OCI-LY1 (cell line): ENCODE data around the gene ACER3.

Source experiments
- EZH2 ChIP-seq: fragments of 200-600 bp; sonication (generic), shearing (Covaris generic); IDR thresholded peaks from 2 replicates; pipeline ENCODE4 v1.8.0; 2017; ENCODE audit warnings: borderline replicate concordance, mixed run types, mild to moderate bottlenecking, antibody characterized with exemption, low read length, moderate library complexity, mixed read lengths
- TF ChIP-seq, protein P1 (sequence below): fragments of 200-600 bp; sonication (generic), shearing (Covaris generic); IDR thresholded peaks from 2 replicates; pipeline ENCODE4 v1.5.1; 2017; ENCODE audit warnings: mild to moderate bottlenecking, antibody characterized with exemption, low read length, moderate library complexity, mixed read lengths

DNA sequence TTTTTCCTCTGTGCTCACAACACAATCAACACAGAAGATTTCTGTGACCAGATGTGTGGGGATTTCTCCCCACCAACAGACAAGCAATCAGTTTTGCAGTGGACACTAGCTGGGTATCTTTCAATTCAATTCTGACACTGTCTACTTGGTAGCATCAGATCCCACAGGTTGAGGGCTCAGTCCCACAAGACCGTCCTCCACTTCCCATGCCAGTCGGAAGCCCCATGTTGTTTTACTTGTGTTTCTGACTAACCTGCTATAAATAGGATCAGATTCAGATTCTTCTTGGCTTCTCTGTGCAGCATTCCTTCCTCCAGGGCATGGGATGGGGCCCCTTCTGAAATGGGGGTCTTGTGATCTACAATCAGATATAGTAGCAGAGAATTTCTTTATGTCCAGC, 19.6 kb downstream of the ACER3 start:
- TF ChIP-seq, protein P1, sequence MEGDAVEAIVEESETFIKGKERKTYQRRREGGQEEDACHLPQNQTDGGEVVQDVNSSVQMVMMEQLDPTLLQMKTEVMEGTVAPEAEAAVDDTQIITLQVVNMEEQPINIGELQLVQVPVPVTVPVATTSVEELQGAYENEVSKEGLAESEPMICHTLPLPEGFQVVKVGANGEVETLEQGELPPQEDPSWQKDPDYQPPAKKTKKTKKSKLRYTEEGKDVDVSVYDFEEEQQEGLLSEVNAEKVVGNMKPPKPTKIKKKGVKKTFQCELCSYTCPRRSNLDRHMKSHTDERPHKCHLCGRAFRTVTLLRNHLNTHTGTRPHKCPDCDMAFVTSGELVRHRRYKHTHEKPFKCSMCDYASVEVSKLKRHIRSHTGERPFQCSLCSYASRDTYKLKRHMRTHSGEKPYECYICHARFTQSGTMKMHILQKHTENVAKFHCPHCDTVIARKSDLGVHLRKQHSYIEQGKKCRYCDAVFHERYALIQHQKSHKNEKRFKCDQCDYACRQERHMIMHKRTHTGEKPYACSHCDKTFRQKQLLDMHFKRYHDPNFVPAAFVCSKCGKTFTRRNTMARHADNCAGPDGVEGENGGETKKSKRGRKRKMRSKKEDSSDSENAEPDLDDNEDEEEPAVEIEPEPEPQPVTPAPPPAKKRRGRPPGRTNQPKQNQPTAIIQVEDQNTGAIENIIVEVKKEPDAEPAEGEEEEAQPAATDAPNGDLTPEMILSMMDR: no peak
- no peak for TF ChIP-seq EZH2
